HuH-7.5 (cell line): ENCODE measurements around the gene TMPRSS6.
"Not testable (repeated sequence)": the region's sequence is repeated elsewhere in the genome, so short reads cannot be mapped to it uniquely, and the experiment has no call there.

Source experiments
- DNase-seq: peaks from one replicate; pipeline ENCODE4 v3.0.0; 2011; ENCODE audit warnings: low spot score

TMPRSS6 gene

DNA sequence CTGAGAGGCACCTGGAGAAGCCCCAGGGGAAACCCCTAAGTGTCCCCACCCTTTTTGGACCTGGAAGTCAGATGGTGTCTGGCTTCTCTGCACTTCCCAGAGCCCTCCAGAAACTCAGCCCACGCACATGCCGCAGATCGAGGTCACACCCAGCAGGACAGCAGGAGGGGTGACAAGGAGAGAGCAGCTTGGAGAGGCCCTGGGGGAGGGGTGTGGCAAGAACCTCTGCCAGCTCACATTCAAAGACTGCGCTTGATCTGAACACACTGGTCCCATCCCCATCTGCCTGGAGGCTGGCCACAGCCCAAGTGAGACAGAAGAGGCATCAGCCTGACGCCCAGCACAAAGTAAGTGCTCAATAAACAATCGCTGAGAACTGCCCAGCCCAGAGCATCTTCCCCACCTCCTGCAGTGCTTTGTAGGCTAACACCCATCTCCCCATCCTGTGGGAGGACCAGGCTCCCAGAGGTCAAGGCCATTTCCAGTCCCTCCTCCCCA is 21.4 kb downstream of the TMPRSS6 start:
- no peak for DNase-seq

DNA sequence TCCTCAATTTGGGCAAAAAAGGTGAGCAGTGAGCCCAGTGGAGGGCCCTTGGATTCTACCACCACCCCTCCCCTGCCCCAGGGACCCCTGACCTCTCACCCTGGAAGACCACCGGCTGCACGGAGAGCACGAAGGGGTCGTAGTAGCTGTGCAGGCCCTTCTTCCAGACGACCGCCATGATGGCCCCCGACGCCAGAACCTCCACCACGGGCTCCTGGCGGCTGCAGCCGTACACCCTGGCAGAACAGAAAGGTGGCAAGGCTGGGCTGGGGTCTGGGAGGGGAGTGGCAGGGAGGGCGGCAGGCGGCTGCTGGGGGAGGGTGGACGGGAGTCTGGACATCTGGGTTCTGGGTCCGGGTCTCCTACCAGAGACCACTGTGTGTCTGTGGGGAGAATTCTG is 23.3 kb downstream of the TMPRSS6 start:
- no peak for DNase-seq

DNA sequence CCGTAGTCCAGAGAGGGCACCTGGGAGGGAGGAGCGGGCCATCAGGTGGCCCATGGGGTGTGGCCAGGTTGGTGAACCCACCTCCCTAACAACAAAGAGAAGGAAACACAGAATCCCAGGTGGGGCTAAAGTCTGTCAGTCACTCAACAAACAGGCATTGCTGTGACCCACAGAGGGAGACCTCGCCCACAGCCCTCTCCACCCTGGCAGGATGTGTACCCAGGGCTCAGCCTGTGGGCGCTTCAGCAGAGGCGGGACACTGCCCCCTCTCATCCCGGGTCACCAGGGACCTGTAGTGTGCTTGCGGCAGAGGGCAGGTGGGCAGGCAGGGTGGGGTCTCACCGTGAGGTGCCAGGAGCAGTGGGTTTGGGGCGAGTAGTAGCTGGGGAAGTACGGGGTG is 25.1 kb downstream of the TMPRSS6 start:
- DNase-seq = no peak

DNA sequence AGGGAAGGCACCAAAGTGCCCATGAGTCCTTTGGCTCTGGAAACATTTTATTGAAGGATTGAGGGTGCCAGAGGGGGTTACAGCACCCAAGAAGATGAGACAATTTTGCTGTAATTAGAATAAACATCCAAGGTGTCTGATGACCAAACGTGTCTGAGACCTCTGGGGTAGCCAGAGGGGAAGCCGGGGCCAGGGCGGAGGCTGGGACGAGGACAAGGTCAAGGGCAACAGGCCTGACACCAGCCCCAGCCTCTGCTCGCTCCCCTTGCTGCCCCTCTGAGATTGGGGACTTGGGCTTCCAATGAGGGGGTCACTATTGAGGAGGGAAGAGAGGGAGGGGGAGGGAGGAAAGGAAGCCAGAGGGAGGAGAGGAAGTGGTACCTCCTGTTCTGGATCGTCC is 25.6 kb downstream of the TMPRSS6 start:
- DNase-seq = no peak

DNA sequence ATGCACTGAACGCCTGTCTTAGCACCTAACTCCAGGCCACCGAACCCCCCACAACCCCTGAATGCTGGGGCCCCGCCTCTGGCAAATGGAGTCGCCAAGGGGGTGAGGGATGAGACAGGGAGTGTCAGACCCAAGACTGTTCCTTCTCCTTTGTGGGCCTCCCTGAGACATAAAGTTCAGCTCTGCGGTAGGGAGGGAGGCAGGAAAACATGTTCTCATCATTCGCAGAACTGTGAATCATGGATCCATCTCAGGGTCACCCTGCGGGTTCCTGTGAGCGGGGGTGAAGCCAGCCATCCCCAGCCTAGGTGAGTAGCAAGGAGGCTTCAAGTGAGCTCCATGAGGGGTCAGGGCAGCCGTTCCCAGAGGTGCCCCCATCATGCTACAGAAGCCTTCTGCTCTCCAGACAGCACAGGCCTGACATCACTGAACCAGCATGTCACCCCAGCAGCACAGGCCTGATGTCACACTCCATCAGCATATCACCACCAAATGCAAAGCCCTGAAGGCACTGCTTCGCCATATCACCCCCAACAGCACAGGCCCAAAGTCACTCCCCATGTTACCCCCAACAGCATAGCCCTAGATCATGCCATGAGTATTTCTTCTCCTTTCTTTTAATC is 27.2 kb downstream of the TMPRSS6 start:
- no peak for DNase-seq

DNA sequence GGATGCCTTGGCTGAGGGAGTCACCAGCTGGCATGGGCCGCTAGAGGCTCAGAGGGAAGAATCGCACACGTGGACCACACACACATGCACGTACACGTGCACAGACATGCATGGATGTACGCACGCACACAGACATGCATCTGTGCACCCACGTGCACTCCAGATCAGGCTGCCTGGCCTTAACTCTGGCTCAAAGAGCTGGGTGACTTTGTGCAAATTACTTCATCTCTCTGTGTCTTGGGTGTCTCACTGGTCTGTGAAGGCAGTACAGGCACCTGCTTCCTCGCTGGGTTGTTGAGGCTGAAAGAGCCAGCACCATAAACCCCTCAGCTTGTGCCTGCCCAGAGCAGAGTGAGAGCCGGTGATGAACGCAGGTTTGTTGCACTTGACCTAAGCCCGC is 28.7 kb downstream of the TMPRSS6 start:
- no peak for DNase-seq

DNA sequence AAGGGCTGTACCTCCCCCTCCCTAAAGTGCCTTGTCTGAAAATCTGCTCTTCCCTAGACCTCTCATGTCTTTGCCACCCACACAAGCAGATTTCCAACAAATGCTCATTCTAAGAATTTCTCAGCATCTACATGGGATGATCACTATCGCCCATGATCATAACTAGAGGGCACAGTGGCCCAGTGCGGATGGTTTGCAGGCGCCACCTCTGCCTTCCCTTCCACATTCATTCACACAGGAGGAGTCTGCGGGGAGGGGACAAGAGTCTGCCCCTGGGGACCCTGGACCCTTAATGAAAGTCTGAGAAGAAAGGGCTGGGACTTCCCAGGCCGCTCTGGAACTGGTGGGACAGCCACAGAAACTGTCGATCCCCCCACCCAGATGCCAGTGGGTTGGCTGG is 29.1 kb downstream of the TMPRSS6 start:
- DNase-seq = no peak

DNA sequence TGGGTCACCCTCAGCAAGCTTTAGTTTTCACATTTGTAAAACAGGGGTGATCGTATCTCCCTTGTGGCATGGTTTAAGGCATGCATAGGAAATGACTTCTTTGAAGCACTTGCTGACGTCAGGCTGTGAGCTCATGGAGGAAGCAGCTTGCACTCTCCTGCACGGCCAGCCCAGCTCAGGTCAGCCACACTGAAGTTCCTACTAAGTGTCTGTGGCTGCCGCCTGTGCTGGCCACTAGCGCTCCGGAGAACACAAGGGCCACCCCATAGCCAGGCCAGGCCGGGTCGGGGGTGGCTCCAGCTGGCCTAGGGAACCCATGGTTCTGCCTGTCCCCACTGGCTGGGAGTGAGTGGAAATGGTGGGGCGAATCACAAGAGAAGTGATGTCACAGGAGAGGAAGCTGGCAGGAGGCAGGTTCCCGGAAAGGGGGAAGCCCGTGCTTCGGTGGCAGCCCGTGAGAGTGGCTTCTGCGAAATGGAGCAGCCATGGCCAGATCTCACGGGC is 29.8 kb downstream of the TMPRSS6 start:
- no peak for DNase-seq

DNA sequence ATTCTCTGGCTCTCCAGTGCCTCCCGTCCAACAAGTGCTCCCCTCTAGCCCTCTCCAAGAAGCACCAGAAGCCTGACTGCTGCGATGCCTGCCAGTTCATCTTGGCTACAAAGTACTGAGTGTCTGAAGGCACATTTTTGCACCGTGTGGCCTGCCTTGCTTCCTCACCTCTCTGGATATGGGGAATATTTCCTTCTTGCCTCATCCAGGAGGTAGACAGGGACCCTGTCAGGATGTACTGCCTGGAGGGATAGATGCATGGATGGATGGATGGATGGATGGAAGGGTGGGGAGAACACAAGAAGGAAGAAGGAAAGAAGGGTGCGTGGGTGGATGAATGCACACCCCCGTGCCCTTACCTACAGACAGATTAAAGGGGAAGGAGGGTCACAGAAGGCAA is 30.4 kb downstream of the TMPRSS6 start:
- DNase-seq = no peak

DNA sequence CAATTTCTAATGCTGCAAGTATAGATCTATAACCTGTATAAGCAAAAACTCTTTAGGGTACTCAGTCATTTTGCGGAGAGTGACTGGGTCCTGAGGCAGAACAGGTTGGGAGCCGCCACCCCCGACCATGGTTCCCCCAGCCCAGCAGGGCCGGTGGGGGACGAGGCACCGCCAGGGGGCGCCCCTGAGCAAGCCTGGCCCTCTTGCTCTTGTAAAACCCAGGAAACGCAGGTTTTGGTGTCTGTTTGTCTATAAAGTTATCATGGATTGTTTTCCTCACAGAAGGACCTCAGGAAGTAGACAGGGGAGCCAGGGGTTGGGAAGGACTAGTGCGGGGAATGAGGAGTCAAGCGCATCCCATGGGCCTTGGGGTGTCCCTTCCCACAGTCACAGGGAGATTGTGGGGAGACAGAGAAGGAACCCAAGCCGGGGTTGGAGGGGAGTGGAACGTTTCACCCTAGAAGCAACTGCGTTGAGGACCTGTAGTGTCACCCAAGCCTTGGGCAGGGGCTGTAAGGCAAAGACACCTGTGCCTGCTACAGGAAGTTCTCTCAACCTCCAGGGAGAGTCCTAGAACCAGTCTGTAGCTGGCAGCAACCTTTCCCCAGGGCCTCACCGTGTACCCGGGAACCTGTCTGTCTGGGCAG is 31.6 kb downstream of the TMPRSS6 start:
- peak; percentile 96 for DNase-seq

DNA sequence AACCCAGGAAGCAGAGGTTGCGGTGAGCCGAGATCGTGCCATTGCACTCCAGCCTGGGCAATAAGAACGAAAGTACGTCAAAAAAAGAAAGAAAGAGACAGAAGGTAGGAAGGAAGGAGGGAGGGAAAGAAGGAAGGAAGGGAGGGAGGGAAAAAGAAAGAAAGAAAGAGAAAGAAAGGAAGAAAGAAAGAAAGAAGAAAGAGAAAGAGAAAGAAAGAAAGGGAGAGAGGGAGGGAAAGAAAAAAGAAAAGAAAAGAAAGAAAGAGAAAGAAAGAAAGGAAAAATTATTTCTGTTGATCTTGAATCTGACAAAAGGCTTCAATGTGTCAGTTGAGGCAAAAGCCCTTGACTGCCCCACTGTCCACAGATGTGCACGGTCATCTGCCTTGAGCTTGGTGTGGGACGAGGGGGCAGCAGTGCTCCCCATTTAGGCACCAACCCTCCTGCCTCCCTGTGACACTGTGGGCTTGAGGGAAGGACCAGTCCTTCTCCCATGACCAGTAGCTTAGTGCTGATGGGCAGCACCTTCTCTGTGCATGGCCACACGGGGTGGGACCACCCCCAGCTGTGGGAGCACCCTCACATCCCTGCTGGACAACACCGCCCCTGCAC is 33.6 kb downstream of the TMPRSS6 start:
- DNase-seq = no peak

DNA sequence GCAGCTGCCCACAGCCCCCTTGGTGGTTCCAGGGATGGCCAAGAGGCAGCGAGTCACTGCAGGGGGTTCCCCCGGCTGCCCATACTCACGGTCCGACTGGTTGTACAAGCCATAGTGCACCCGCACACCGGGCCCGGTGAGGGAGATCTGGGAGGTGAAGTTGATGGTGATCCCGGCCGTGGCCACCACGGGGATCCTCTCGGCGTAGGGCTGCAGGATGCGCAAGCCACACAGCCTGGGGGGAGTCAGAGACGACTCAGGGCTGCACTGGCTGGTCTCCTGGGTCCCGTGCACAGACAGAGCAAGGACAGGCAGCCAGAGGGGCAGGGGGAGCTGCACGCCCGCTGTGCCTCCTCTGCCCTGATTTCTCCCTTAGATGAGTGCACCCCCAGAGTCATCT is 34.5 kb downstream of the TMPRSS6 start:
- no peak for DNase-seq

DNA sequence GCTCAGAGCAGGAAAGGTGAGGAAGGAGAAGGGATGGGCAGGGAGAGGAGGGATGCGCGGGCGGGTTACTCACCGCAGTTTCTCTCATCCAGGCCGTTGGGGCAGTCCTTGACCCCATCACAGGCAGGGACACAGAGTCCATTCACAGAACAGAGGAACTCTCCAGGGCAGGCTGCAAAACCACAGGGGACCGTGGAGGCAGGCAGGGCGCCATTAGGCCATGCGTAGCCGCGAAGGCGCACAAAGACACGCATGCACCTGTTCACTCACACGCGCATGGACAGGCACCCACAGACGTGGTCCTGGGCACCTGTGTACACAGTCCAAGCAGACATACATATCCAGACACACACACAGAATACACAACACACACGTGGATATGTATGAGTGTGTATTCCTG is 35.0 kb downstream of the TMPRSS6 start:
- DNase-seq = no peak

DNA sequence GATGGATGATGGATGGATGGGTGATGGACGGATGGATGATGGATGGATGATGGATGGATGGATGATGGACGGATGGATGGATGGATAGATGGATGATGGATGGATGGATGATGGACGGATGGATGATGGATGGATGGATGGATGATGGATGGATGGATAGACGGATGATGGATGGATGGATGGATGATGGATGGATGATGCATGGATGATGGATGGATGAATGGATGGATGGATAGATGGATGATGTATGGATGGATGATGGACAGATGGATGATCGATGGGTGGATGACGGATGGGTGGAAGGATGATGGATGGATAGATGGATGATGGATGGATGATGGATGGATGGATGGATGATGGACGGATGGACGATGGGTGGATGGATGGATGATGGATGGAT is 36.8 kb downstream of the TMPRSS6 start:
- no peak for DNase-seq

DNA sequence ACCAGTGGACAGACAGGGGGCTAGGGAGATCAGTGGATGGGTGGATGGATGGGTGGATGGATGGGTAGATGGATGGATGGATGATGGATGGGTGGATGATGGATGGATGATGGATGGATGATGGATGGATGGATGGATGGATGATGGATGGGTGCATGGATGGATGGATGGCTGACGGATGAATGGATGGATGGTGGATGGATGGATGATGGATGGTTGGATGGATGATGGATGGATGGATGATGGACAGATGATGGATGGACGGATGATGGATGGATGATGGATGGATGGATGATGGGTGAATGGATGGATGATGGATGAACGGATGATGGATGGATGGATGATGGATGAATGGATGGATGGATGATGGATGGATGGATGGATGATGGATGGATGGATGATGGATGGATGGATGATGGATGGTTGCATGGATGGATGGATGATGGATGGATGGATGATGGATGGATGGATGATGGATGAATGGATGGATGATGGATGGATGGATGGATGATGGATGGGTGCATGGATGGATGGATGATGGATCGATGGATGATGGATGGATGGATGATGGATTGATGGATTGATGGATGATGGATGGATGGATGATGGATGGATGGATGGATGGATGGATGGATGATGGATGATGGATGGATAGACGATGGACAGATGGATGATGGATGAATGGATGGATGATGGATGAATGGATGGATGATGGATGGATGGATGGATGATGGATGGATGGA is 37.5 kb downstream of the TMPRSS6 start:
- not testable (repeated sequence) for DNase-seq

DNA sequence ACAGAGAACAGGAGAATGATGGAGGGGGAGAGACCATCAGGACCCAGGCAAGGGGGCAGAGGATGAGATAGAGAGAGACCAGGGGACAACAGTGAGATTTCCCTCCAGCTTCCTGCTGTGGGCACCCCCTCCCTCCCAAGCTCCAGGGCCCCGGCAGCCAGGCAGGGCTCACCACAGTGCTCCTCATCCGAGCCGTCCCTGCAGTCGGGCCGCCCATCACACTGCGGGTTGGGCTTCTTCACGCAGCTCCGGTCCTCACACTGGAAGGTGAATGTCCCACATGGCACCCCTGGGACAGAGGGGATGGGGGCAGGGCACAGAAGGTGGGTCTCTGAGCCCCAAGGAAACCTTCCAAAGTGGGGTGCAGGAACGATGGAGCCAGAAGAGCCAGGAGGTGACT is 38.8 kb downstream of the TMPRSS6 start:
- DNase-seq = no peak

DNA sequence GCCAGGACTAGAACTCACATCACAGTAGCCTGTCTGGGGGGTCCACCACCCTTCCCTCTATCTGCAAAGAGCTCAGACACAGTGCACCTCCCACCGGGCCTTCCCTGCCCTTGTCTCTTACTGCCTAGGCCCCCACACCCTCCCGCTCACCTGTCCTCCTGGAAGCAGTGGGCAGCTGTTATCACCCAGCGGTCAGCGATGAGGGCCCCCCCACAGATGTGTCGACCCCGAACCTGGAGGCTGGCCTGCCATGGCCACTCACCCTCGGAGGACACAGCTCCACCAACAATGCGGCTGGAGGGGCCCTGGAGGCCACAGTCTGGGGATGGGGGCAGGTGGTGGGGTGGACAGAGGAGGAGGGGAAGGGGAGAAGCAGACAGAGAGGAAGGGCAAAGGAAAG is 39.2 kb downstream of the TMPRSS6 start:
- DNase-seq = no peak

DNA sequence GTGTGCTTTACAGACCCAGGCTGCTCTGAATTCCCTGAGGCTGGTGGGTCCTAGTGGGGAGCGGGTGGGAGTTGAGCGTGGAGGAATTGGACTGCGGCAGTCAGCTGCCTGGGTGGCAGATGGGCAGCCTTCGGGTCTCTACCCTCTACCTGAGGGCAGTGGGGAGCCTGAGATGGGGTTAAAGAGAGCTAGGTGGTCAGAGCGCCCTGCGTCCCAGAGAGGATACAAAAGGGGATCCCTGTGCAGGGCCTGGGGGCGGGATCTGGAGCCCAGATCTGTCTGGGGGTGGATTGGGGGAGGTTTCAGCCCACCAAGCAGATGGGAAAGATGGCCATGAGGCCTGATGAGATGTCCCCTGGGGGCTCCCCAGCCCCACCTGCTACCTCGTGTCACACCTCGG is 39.8 kb downstream of the TMPRSS6 start:
- DNase-seq = no peak

DNA sequence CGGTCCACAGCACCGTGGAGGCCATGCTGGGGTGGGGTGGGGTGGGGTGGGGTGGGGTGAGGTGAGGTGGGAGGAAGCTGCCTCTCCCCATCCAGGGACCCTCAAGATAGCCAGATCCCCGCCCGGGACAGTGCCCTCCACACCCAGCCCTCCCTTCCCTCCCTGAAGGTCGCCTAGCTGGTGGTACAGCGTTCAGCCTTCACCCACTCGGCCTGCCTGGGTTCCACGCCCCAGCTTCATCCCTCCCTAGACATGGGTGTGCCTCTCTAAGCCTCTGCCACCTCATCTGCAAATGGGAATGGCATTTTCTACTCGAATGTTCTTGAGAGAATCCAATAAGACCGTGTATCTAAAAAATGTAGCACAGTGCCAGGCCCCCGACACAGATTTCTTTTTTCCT is 40.2 kb downstream of the TMPRSS6 start:
- no peak for DNase-seq

DNA sequence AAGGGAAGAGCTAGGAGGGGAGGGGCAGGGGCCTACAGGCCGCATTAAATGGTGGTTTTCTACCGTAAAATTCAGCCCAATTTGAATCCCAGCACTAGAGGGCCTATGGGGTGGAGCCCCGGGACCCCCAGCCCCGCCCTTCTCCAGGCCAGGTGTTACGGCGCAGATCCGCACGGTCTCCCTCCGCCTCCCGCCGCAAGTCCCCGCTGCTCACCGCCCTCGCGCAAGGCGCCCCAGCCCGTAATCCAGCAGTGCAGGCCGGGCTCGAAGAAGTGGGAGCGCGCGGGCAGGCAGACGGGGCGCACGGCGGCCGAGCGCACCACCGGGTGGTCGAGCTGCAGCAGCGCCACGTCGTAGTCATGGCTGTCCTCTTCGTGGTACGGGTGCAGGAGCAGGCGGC is 40.7 kb downstream of the TMPRSS6 start:
- no peak for DNase-seq

DNA sequence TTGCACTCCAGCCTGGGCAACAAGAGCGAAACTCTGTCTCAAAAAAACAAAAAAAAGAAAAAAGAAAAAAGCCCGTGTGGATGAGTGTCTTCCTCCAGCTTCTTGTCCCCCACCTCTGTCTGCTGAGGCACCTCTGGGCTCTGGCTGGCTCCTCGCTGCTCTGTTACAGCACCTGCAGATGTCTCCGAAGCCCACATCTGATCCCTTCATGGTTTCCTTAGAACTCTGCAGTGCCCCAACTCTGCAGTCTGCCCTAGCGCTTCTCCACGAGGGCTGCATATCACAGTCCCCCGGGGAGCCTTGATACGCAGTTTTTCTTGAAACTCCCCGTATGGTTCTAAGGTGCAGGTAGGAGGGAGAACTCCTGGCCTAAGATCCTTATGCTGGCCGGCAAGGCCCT is 42.1 kb downstream of the TMPRSS6 start:
- DNase-seq = no peak

DNA sequence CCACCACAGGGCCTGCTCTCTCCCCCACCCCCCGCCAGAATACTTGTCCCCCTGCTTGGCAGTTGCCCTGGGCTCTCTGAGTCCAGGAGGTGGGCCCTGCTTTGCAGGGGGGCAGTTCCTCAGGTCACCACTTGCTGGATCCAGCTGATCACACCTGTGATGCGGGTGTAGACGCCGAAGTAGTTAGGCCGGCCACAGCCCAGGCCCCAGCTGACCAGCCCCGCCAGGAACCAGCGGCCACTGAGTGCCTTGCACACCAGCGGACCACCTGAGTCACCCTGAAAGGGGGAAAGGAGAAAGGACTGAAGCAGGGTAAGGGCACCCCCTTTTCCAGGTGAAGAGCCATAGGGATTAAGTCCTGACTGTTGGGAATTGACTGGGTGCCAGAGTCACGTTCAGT is 43.6 kb downstream of the TMPRSS6 start:
- DNase-seq = no peak

DNA sequence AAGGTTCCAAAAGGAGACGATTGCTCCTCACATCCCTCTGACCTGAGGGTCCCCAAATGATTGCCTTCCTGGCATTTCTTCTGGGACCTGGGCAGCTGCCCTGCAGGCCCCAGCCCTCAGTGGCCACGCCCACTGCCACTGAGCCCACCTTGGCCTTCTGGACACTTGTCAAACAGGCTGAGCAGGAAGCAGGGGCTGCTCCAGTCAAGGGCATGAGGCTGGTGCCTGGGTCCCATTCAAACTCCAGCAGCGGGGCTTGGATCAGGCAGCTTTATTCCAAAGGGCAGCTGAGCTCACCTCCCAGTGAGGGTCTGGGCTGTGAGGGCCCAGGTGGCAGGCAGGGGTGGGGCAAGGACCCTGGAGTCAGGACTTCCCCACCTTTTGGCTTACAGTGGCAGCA is 44.3 kb downstream of the TMPRSS6 start:
- DNase-seq = no peak
